SH-SY5Y (cell line): Measurements from ENCODE around the gene SHTN1.

Experiments
- GATA2 ChIP-seq: IDR thresholded peaks from 2 replicates; pipeline ENCODE4 v1.6.1; 2011; ENCODE audit warnings: mild to moderate bottlenecking, low read depth, low read length
- GATA3 ChIP-seq: IDR thresholded peaks from 2 replicates; pipeline ENCODE4 v1.6.1; 2011; ENCODE audit warnings: low read depth, mild to moderate bottlenecking, low read length, moderate library complexity

The SHTN1 gene

GRCh38 chr10:116849248-116850057 lies 155.5 kb downstream of the SHTN1 start, which contains the start of gene ENO4:
ENO4 (plus strand) TSS chr10:116849499; CDS start chr10:116849567, 68 bp downstream.
- no peak for TF ChIP-seq GATA2

GRCh38 chr10:116848944-116849247 lies 156.1 kb downstream of the SHTN1 start:
- TF ChIP-seq GATA2 (no peak), GATA3 (no peak)

GRCh38 chr10:116848032-116848943 lies 156.7 kb downstream of the SHTN1 start:
- TF ChIP-seq GATA2 (no peak), GATA3 (no peak)

- TF ChIP-seq GATA2, result no peak
- TF ChIP-seq GATA3, result no peak
These were observed 159.2 kb downstream of the SHTN1 start for GRCh38 chr10:116845823-116846222.

DNA sequence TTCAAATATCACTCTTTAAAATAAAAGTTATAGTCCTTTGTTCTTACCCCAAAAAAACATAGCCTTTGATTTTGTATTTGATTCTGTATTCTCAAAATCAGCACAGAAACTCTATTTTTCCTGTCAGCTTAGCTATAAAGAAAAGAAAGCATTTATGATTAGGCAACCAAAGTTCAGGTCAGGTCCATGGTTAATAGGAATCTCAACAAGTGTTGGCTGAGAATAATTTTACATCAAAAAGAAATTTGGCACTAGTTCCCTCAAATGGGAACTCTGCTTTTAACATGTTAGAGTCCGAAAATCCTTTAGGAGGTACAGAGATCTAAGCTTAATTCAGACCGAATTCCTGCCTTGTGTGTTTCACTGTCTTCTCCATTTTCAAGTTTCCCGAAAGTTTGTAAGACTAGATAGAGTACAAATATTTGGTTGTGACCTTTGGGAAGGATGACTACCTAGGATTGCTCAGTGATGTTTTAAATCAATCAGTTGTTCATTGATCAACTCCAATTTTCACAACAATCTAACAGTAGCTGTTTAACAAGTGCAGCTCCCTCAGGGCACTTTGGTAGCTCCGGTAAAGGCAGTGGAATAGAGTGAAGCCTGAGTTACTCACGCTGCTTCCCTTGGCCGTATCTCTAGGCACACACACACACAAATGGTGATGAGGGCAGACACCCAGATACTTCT lies 164.5 kb downstream of the SHTN1 start:
- TF ChIP-seq GATA3 (no peak), GATA2 (no peak)

GRCh38 chr10:116838143-116838725 lies 166.8 kb downstream of the SHTN1 start:
- no peak for TF ChIP-seq GATA2
- TF ChIP-seq GATA3, result no peak

- TF ChIP-seq GATA2, result no peak
- TF ChIP-seq GATA3, result no peak
These were observed 168.0 kb downstream of the SHTN1 start for GRCh38 chr10:116836902-116837523.

DNA sequence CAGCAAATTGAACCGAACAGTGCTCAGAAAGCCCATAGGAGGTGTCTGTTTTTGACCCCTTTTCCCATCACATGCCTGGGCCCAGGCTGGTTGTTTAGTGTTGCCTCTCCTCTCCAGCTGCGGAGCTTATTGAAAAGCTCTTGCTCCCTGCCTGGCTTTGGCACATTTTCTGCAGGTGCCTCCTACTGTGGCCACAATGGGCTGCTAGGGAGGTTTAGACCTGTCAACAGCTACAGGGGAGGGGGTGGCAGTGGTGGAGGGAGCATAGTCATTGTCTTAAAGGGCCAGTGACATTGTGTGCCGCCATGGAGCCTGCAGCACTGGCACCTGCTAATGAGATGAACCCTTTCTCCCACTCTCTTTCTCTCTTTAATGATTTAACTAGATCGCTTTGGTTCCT lies 168.9 kb downstream of the SHTN1 start:
- TF ChIP-seq GATA3 (no peak), GATA2 (no peak)

DNA sequence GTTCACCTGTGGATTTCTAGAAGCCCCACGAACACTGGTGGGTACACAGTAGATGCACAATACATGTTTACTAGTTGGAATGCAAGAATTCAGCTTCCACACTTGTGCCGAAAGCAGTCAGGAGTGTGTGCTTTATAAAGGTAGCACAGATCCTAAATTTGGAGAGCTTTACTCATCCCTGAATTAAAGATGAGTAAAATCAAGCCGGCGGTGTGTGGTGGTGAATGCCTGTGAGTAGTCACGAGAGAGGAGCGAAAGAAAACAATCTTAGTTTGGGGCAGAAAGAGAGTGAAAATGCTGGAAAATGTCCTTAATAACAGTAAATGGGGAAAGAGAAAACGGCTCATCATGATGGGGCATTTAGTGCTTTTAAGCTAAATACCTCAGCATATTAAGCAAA lies 169.3 kb downstream of the SHTN1 start:
- TF ChIP-seq GATA3 (no peak), GATA2 (no peak)

DNA sequence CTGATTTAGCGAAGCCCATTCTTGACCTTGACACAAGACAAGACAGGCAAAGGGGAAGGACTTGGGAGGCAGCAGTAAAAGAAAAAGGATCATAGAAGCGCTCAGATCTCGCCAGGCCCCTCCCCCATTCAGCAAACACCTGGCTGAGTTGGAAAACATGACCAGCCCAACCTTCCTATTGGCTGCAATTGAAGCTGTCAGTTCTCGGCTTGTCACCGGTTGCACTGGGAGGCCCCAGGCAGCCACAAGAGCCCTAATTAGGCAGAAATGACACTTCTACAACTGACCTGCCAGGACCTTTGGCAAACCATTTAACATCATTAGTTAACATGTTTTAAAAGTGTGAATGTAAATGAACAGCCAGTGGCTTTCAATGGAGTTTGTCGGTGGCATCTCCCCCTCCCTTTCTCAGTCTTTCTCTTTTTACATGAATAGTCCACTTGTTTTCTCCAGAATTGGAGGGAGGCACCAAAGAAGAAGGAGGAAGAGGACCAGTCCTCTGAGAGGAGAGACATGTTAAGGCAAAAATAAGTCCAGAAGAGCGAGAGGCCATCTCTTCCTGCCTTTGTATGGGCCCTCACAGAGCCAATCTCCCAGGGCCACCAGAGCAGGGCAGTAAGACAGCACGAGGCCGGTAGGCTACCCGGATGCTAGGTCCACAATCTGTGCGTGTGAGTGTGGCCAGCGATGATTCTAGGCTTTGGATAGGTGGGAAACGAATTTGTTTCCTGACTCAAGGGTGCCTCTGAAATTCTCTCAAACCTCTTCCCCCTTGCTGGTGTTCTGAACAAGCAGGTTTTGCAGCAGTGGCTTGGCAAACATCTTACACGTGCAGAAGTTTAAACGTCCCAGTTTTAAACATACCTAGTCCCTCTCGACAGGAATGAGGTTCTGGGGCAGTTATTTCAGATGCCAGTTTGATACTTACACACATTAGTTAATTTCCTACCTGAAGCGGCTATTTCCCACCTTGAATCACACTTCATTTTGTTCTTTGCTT lies 170.7 kb downstream of the SHTN1 start:
- TF ChIP-seq GATA3, result no peak
- no peak for TF ChIP-seq GATA2

- no peak for TF ChIP-seq GATA3
- no peak for TF ChIP-seq GATA2
These were observed 173.2 kb downstream of the SHTN1 start for GRCh38 chr10:116831790-116832189.
